Measurements from ENCODE around the gene METTL9.
"Not testable (repeated sequence)": the region's sequence is repeated elsewhere in the genome, so short reads cannot be mapped to it uniquely, and the experiment has no call there.

The METTL9 gene

GRCh38 chr16:21560462-21560861, 38.9 kb upstream of the METTL9 start:
- no peak overlapping the region for H2AK5ac ChIP-seq (ENCODE audit: low read length)
- H3K4me3 ChIP-seq (ENCODE audit: low read length), result no peak overlapping the region
- no peaks in the 10 kb centered on the region for H3K27me3 ChIP-seq (ENCODE audit: insufficient read depth, low read length, poor library complexity)
- H3K56ac ChIP-seq (ENCODE audit: low read length), result no peak overlapping the region
- no peak for DNase-seq
- no CpG with 5 or more reads among the region's 2 CpGs for WGBS (ENCODE audit: extremely low coverage, insufficient coverage, low lambda C conversion rate)
- H3K9ac ChIP-seq (ENCODE audit: low read length), result no peak overlapping the region
- H3K4me2 ChIP-seq (ENCODE audit: low read length), result no peak overlapping the region
- H4K8ac ChIP-seq (ENCODE audit: low read depth, low read length), result no peak overlapping the region
- no peak overlapping the region for H3K18ac ChIP-seq (ENCODE audit: low read length)
- no peaks in the 10 kb centered on the region for H3K79me2 ChIP-seq (ENCODE audit: control insufficient read depth, insufficient read depth, low read length)
- no peak overlapping the region for H4K5ac ChIP-seq (ENCODE audit: low read length)
- no peaks in the 10 kb centered on the region for H3K79me1 ChIP-seq (ENCODE audit: low read length)
- no peak overlapping the region for H3K23ac ChIP-seq (ENCODE audit: low read length)
- H3K4ac ChIP-seq (ENCODE audit: low read depth, low read length), result no peak overlapping the region
- no peaks in the 10 kb centered on the region for H3K36me3 ChIP-seq (ENCODE audit: control insufficient read depth, insufficient read depth, low read length)
- no peaks in the 10 kb centered on the region for H3K4me1 ChIP-seq (ENCODE audit: control insufficient read depth, low read depth, low read length)
- no peak overlapping the region for H2BK5ac ChIP-seq (ENCODE audit: low read length)
- no peak overlapping the region for H2BK15ac ChIP-seq (replicated peaks; ENCODE audit: low read depth)
- no peak overlapping the region for H3K27ac ChIP-seq (ENCODE audit: low read depth, low read length)
- no peak overlapping the region for H2BK120ac ChIP-seq (ENCODE audit: low read depth, low read length)

DNA sequence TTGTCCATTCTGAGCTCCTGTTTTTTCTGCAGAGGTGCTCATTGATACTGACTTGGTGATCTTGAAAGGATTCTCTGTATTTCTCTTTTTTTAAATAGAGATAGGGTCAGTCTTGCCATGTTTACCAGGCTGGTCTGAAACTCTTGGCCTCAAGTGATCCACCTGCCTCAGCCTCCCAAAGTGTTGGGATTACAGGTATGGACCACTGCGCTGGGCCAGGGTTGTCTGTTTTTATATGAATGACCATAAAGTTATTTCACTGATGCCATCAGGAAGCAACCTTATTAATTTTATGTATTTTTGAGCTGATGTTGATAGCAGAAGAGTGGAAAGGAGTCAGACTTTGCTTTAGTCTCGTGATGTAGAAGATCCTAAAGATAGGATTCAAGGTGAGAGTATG, 35.7 kb upstream of the METTL9 start:
- H3K27me3 ChIP-seq (ENCODE audit: insufficient read depth, low read length, poor library complexity), result no peaks in the 10 kb centered on the region
- H2BK15ac ChIP-seq (replicated peaks; ENCODE audit: low read depth), result no peak overlapping the region
- H2AK5ac ChIP-seq (ENCODE audit: low read length), result no peak overlapping the region
- H3K23ac ChIP-seq (ENCODE audit: low read length), result no peak overlapping the region
- no peak overlapping the region for H3K56ac ChIP-seq (ENCODE audit: low read length)
- no peaks in the 10 kb centered on the region for H3K4me1 ChIP-seq (ENCODE audit: control insufficient read depth, low read depth, low read length)
- H4K8ac ChIP-seq (ENCODE audit: low read depth, low read length), result no peak overlapping the region
- H3K4ac ChIP-seq (ENCODE audit: low read depth, low read length), result no peak overlapping the region
- H2BK120ac ChIP-seq (ENCODE audit: low read depth, low read length), result no peak overlapping the region
- H3K79me2 ChIP-seq (ENCODE audit: control insufficient read depth, insufficient read depth, low read length), result no peaks in the 10 kb centered on the region
- H3K9ac ChIP-seq (ENCODE audit: low read length), result no peak overlapping the region
- H3K79me1 ChIP-seq (ENCODE audit: low read length), result no peaks in the 10 kb centered on the region
- no peaks in the 10 kb centered on the region for H3K36me3 ChIP-seq (ENCODE audit: control insufficient read depth, insufficient read depth, low read length)
- DNase-seq, result no peak
- H3K4me2 ChIP-seq (ENCODE audit: low read length), result no peak overlapping the region
- no peak overlapping the region for H2BK5ac ChIP-seq (ENCODE audit: low read length)
- WGBS (ENCODE audit: extremely low coverage, insufficient coverage, low lambda C conversion rate), result no CpG with 5 or more reads among the region's 2 CpGs
- H3K27ac ChIP-seq (ENCODE audit: low read depth, low read length), result no peak overlapping the region
- no peak overlapping the region for H3K4me3 ChIP-seq (ENCODE audit: low read length)
- H3K18ac ChIP-seq (ENCODE audit: low read length), result no peak overlapping the region
- no peak overlapping the region for H4K5ac ChIP-seq (ENCODE audit: low read length)

GRCh38 chr16:21564367-21564766, 35.0 kb upstream of the METTL9 start:
- WGBS (ENCODE audit: extremely low coverage, insufficient coverage, low lambda C conversion rate), result no CpG with 5 or more reads among the region's 1 CpG

GRCh38 chr16:21565507-21565860, 33.9 kb upstream of the METTL9 start:
- H3K9ac ChIP-seq (ENCODE audit: low read length), result no peak overlapping the region
- H3K4me1 ChIP-seq (ENCODE audit: control insufficient read depth, low read depth, low read length), result no peaks in the 10 kb centered on the region
- no CpG with 5 or more reads among the region's 2 CpGs for WGBS (ENCODE audit: extremely low coverage, insufficient coverage, low lambda C conversion rate)
- no peak overlapping the region for H2BK120ac ChIP-seq (ENCODE audit: low read depth, low read length)
- H3K79me2 ChIP-seq (ENCODE audit: control insufficient read depth, insufficient read depth, low read length), result no peaks in the 10 kb centered on the region
- no peak overlapping the region for H2AK5ac ChIP-seq (ENCODE audit: low read length)
- no peak overlapping the region for H3K56ac ChIP-seq (ENCODE audit: low read length)
- H3K27me3 ChIP-seq (ENCODE audit: insufficient read depth, low read length, poor library complexity), result no peaks in the 10 kb centered on the region
- H3K27ac ChIP-seq (ENCODE audit: low read depth, low read length), result no peak overlapping the region
- H3K18ac ChIP-seq (ENCODE audit: low read length), result no peak overlapping the region
- no peaks in the 10 kb centered on the region for H3K79me1 ChIP-seq (ENCODE audit: low read length)
- H3K4me2 ChIP-seq (ENCODE audit: low read length), result no peak overlapping the region
- no peak overlapping the region for H2BK15ac ChIP-seq (replicated peaks; ENCODE audit: low read depth)
- no peak for DNase-seq
- H3K36me3 ChIP-seq (ENCODE audit: control insufficient read depth, insufficient read depth, low read length), result no peaks in the 10 kb centered on the region
- no peak overlapping the region for H4K5ac ChIP-seq (ENCODE audit: low read length)
- H3K4me3 ChIP-seq (ENCODE audit: low read length), result no peak overlapping the region
- no peak overlapping the region for H3K4ac ChIP-seq (ENCODE audit: low read depth, low read length)
- no peak overlapping the region for H4K8ac ChIP-seq (ENCODE audit: low read depth, low read length)
- no peak overlapping the region for H3K23ac ChIP-seq (ENCODE audit: low read length)
- no peak overlapping the region for H2BK5ac ChIP-seq (ENCODE audit: low read length)

More at GRCh38 chr16:21564367-21564766, 35.0 kb upstream of the METTL9 start:
- H3K4me1 ChIP-seq (ENCODE audit: control insufficient read depth, low read depth, low read length); H4K5ac ChIP-seq (ENCODE audit: low read length); H3K18ac ChIP-seq (ENCODE audit: low read length); H3K23ac ChIP-seq (ENCODE audit: low read length); H2AK5ac ChIP-seq (ENCODE audit: low read length); H3K9ac ChIP-seq (ENCODE audit: low read length); H2BK120ac ChIP-seq (ENCODE audit: low read depth, low read length); H3K56ac ChIP-seq (ENCODE audit: low read length); H3K4me3 ChIP-seq (ENCODE audit: low read length); H3K4ac ChIP-seq (ENCODE audit: low read depth, low read length); H3K27me3 ChIP-seq (ENCODE audit: insufficient read depth, low read length, poor library complexity); H2BK5ac ChIP-seq (ENCODE audit: low read length); H3K36me3 ChIP-seq (ENCODE audit: control insufficient read depth, insufficient read depth, low read length); H3K27ac ChIP-seq (ENCODE audit: low read depth, low read length); H2BK15ac ChIP-seq (replicated peaks; ENCODE audit: low read depth); H3K79me1 ChIP-seq (ENCODE audit: low read length); H3K4me2 ChIP-seq (ENCODE audit: low read length); H3K79me2 ChIP-seq (ENCODE audit: control insufficient read depth, insufficient read depth, low read length); H4K8ac ChIP-seq (ENCODE audit: low read depth, low read length); DNase-seq: not testable (repeated sequence)

GRCh38 chr16:21565861-21566669, 33.3 kb upstream of the METTL9 start:
- no peak overlapping the region for H2BK15ac ChIP-seq (replicated peaks; ENCODE audit: low read depth)
- WGBS (ENCODE audit: extremely low coverage, insufficient coverage, low lambda C conversion rate), result no CpG with 5 or more reads among the region's 13 CpGs
- no peaks in the 10 kb centered on the region for H3K4me1 ChIP-seq (ENCODE audit: control insufficient read depth, low read depth, low read length)

GRCh38 chr16:21566891-21567414, 32.4 kb upstream of the METTL9 start:
- no peaks in the 10 kb centered on the region for H3K36me3 ChIP-seq (ENCODE audit: control insufficient read depth, insufficient read depth, low read length)
- DNase-seq, result no peak
- no peaks in the 10 kb centered on the region for H3K27me3 ChIP-seq (ENCODE audit: insufficient read depth, low read length, poor library complexity)
- H3K4me1 ChIP-seq (ENCODE audit: control insufficient read depth, low read depth, low read length), result no peaks in the 10 kb centered on the region
- no peak overlapping the region for H3K9ac ChIP-seq (ENCODE audit: low read length)
- H3K4me3 ChIP-seq (ENCODE audit: low read length), result no peak overlapping the region
- no peak overlapping the region for H3K18ac ChIP-seq (ENCODE audit: low read length)
- no peaks in the 10 kb centered on the region for H3K79me1 ChIP-seq (ENCODE audit: low read length)
- no peak overlapping the region for H4K5ac ChIP-seq (ENCODE audit: low read length)
- H4K8ac ChIP-seq (ENCODE audit: low read depth, low read length), result no peak overlapping the region
- no peak overlapping the region for H3K23ac ChIP-seq (ENCODE audit: low read length)
- no peak overlapping the region for H2AK5ac ChIP-seq (ENCODE audit: low read length)
- no peak overlapping the region for H2BK5ac ChIP-seq (ENCODE audit: low read length)
- H3K4ac ChIP-seq (ENCODE audit: low read depth, low read length), result no peak overlapping the region
- H2BK15ac ChIP-seq (replicated peaks; ENCODE audit: low read depth), result no peak overlapping the region
- no CpG with 5 or more reads among the region's 4 CpGs for WGBS (ENCODE audit: extremely low coverage, insufficient coverage, low lambda C conversion rate)
- no peak overlapping the region for H2BK120ac ChIP-seq (ENCODE audit: low read depth, low read length)
- no peak overlapping the region for H3K4me2 ChIP-seq (ENCODE audit: low read length)
- H3K27ac ChIP-seq (ENCODE audit: low read depth, low read length), result no peak overlapping the region
- H3K79me2 ChIP-seq (ENCODE audit: control insufficient read depth, insufficient read depth, low read length), result no peaks in the 10 kb centered on the region
- no peak overlapping the region for H3K56ac ChIP-seq (ENCODE audit: low read length)

More at GRCh38 chr16:21565861-21566669, 33.3 kb upstream of the METTL9 start:
- Histone ChIP-seq H3K4ac (ENCODE audit: low read depth, low read length) (no peak overlapping the region), H2AK5ac (ENCODE audit: low read length) (no peak overlapping the region), H3K79me1 (ENCODE audit: low read length) (no peaks in the 10 kb centered on the region), H2BK120ac (ENCODE audit: low read depth, low read length) (no peak overlapping the region), H3K23ac (ENCODE audit: low read length) (no peak overlapping the region), H3K79me2 (ENCODE audit: control insufficient read depth, insufficient read depth, low read length) (no peaks in the 10 kb centered on the region), H3K4me2 (ENCODE audit: low read length) (no peak overlapping the region), H3K9ac (ENCODE audit: low read length) (no peak overlapping the region), H3K27ac (ENCODE audit: low read depth, low read length) (no peak overlapping the region), H4K5ac (ENCODE audit: low read length) (no peak overlapping the region), H3K27me3 (ENCODE audit: insufficient read depth, low read length, poor library complexity) (no peaks in the 10 kb centered on the region), H3K4me3 (ENCODE audit: low read length) (no peak overlapping the region), H4K8ac (ENCODE audit: low read depth, low read length) (no peak overlapping the region), H3K56ac (ENCODE audit: low read length) (no peak overlapping the region), H3K18ac (ENCODE audit: low read length) (no peak overlapping the region), H3K36me3 (ENCODE audit: control insufficient read depth, insufficient read depth, low read length) (no peaks in the 10 kb centered on the region), H2BK5ac (ENCODE audit: low read length) (no peak overlapping the region)
- DNase-seq, result no peak

All from mesendoderm (in vitro differentiated cells).